ENCODE measurements around the gene MSH4.

DNA sequence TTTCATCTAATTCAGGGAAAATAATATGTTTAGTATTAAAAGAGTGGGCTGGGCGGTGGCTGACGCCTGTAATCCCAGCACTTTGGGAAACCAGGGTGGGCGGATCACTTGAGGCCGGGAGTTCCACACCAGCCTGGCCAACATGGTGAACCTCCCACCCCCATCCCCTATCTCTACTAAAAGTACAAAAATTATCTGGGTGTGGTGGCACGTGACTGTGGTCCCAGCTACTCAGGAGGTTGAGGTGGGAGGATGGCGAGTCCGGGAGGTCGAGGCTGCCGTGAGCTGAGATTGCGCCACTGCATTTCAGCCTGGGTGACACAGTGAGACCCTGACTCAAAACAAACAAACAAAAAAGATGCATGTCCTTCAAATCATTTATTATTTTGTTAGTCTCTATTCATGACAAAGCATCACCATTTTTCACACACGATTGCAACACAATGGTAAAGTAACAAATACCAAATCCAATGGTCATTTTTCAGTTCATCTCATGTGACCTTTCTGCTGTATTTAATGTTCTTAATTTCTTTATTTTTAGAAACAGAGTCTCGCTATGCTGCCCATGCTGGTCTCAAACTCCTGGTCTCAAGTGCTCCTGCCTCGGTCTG is 1.0 kb downstream of the MSH4 start:
- TF ChIP-seq POLR2A (IDR thresholded peaks at IDR 0.05): no peak
- TF ChIP-seq, protein P1, sequence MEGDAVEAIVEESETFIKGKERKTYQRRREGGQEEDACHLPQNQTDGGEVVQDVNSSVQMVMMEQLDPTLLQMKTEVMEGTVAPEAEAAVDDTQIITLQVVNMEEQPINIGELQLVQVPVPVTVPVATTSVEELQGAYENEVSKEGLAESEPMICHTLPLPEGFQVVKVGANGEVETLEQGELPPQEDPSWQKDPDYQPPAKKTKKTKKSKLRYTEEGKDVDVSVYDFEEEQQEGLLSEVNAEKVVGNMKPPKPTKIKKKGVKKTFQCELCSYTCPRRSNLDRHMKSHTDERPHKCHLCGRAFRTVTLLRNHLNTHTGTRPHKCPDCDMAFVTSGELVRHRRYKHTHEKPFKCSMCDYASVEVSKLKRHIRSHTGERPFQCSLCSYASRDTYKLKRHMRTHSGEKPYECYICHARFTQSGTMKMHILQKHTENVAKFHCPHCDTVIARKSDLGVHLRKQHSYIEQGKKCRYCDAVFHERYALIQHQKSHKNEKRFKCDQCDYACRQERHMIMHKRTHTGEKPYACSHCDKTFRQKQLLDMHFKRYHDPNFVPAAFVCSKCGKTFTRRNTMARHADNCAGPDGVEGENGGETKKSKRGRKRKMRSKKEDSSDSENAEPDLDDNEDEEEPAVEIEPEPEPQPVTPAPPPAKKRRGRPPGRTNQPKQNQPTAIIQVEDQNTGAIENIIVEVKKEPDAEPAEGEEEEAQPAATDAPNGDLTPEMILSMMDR (IDR thresholded peaks at IDR 0.05): no peak

All from gastroesophageal sphincter (tissue), 3 donors.